C4-2B (cell line): ENCODE data around the gene GTF2F1.

Experiments used
- CTCF ChIP-seq: fragments of 450-650 bp; conservative IDR thresholded peaks from 2 replicates; pipeline ENCODE4 v1.5.1; 2017; ENCODE audit warnings: mild to moderate bottlenecking
- ZFX ChIP-seq: fragments of 450-650 bp; IDR thresholded peaks from 2 replicates; pipeline ENCODE4 v1.6.1; 2017

GRCh38 chr19:6442087-6442688, 49.2 kb upstream of the GTF2F1 start:
- TF ChIP-seq CTCF, result no peak
- no peak for TF ChIP-seq ZFX
